Measurements from ENCODE around the gene FAM13A.
"Not testable (repeated sequence)": the region's sequence is repeated elsewhere in the genome, so short reads cannot be mapped to it uniquely, and the experiment has no call there.

Gene FAM13A

GRCh38 chr4:88866862-88867550 lies 190.0 kb downstream of the FAM13A start:
- H3K27me3 ChIP-seq (ENCODE audit: control insufficient read depth in 2 of 2, insufficient read depth in 2 of 2, low read length in 2 of 2): no peaks in the 10 kb centered on the region
- no peak overlapping the region for H3K4me3 ChIP-seq (ENCODE audit: low read length in 2 of 2)

GRCh38 chr4:88865466-88865865 lies 191.5 kb downstream of the FAM13A start:
- no peaks in the 10 kb centered on the region for H3K27me3 ChIP-seq (ENCODE audit: control insufficient read depth in 2 of 2, insufficient read depth in 2 of 2, low read length in 2 of 2)
- H3K9ac ChIP-seq (ENCODE audit: low read depth in 1 of 2, low read length in 2 of 2): no peak overlapping the region
- no peak overlapping the region for H3K4me3 ChIP-seq (ENCODE audit: low read length in 2 of 2)
- H3K27ac ChIP-seq (ENCODE audit: low read depth in 2 of 2, low read length in 2 of 2): no peak overlapping the region
- H3K9me3 ChIP-seq (ENCODE audit: control insufficient read depth in 2 of 2, low read length in 2 of 2): no peaks in the 10 kb centered on the region
- H3K36me3 ChIP-seq (ENCODE audit: control insufficient read depth in 2 of 2, insufficient read depth in 2 of 2, low read length in 2 of 2): no peaks in the 10 kb centered on the region
- peaks cover 4 to 12% of the 10 kb centered on the region in 2 donors for H3K4me1 ChIP-seq (ENCODE audit: control insufficient read depth in 2 of 2, insufficient read depth in 2 of 2, low read length in 2 of 2)

More at GRCh38 chr4:88866862-88867550, 190.0 kb downstream of the FAM13A start:
- Histone ChIP-seq H3K27ac (ENCODE audit: low read depth in 2 of 2, low read length in 2 of 2) (no peak overlapping the region), H3K9me3 (ENCODE audit: control insufficient read depth in 2 of 2, low read length in 2 of 2) (no peaks in the 10 kb centered on the region), H3K36me3 (ENCODE audit: control insufficient read depth in 2 of 2, insufficient read depth in 2 of 2, low read length in 2 of 2) (no peaks in the 10 kb centered on the region), H3K9ac (ENCODE audit: low read depth in 1 of 2, low read length in 2 of 2) (no peak overlapping the region), H3K4me1 (ENCODE audit: control insufficient read depth in 2 of 2, insufficient read depth in 2 of 2, low read length in 2 of 2) (peaks cover 4 to 12% of the 10 kb centered on the region in 2 donors)

GRCh38 chr4:88865046-88865445 lies 191.9 kb downstream of the FAM13A start:
- no peak overlapping the region for H3K9ac ChIP-seq (ENCODE audit: low read depth in 1 of 2, low read length in 2 of 2)
- H3K4me3 ChIP-seq (ENCODE audit: low read length in 2 of 2): no peak overlapping the region
- H3K4me1 ChIP-seq (ENCODE audit: control insufficient read depth in 2 of 2, insufficient read depth in 2 of 2, low read length in 2 of 2): peaks cover 4 to 12% of the 10 kb centered on the region in 2 donors
- H3K27me3 ChIP-seq (ENCODE audit: control insufficient read depth in 2 of 2, insufficient read depth in 2 of 2, low read length in 2 of 2): no peaks in the 10 kb centered on the region
- H3K36me3 ChIP-seq (ENCODE audit: control insufficient read depth in 2 of 2, insufficient read depth in 2 of 2, low read length in 2 of 2): no peaks in the 10 kb centered on the region
- no peak overlapping the region for H3K27ac ChIP-seq (ENCODE audit: low read depth in 2 of 2, low read length in 2 of 2)
- H3K9me3 ChIP-seq (ENCODE audit: control insufficient read depth in 2 of 2, low read length in 2 of 2): no peaks in the 10 kb centered on the region

- Histone ChIP-seq H3K36me3 (ENCODE audit: control insufficient read depth in 2 of 2, insufficient read depth in 2 of 2, low read length in 2 of 2) (no peaks in the 10 kb centered on the region), H3K9ac (ENCODE audit: low read depth in 1 of 2, low read length in 2 of 2) (no peak overlapping the region), H3K4me1 (ENCODE audit: control insufficient read depth in 2 of 2, insufficient read depth in 2 of 2, low read length in 2 of 2) (no peaks in the 10 kb centered on the region), H3K27me3 (ENCODE audit: control insufficient read depth in 2 of 2, insufficient read depth in 2 of 2, low read length in 2 of 2) (no peaks in the 10 kb centered on the region), H3K4me3 (ENCODE audit: low read length in 2 of 2) (no peak overlapping the region), H3K9me3 (ENCODE audit: control insufficient read depth in 2 of 2, low read length in 2 of 2) (no peaks in the 10 kb centered on the region), H3K27ac (ENCODE audit: low read depth in 2 of 2, low read length in 2 of 2) (no peak overlapping the region)
These were observed 196.4 kb downstream of the FAM13A start for GRCh38 chr4:88860586-88860985.

- H3K4me3 ChIP-seq (ENCODE audit: low read length in 2 of 2): no peak overlapping the region
- no peaks in the 10 kb centered on the region for H3K36me3 ChIP-seq (ENCODE audit: control insufficient read depth in 2 of 2, insufficient read depth in 2 of 2, low read length in 2 of 2)
- H3K9me3 ChIP-seq (ENCODE audit: control insufficient read depth in 2 of 2, low read length in 2 of 2): no peaks in the 10 kb centered on the region
- H3K4me1 ChIP-seq (ENCODE audit: control insufficient read depth in 2 of 2, insufficient read depth in 2 of 2, low read length in 2 of 2): no peaks in the 10 kb centered on the region
- H3K9ac ChIP-seq (ENCODE audit: low read depth in 1 of 2, low read length in 2 of 2): no peak overlapping the region
- peak overlapping the region; percentile 3 to 49 for H3K27ac ChIP-seq (ENCODE audit: low read depth in 2 of 2, low read length in 2 of 2)
- no peaks in the 10 kb centered on the region for H3K27me3 ChIP-seq (ENCODE audit: control insufficient read depth in 2 of 2, insufficient read depth in 2 of 2, low read length in 2 of 2)
These were observed 197.7 kb downstream of the FAM13A start for GRCh38 chr4:88859191-88859812.

GRCh38 chr4:88858752-88859151 lies 198.2 kb downstream of the FAM13A start:
- H3K9me3 ChIP-seq (ENCODE audit: control insufficient read depth in 2 of 2, low read length in 2 of 2): no peaks in the 10 kb centered on the region
- no peak overlapping the region for H3K27ac ChIP-seq (ENCODE audit: low read depth in 2 of 2, low read length in 2 of 2)
- no peak overlapping the region for H3K4me3 ChIP-seq (ENCODE audit: low read length in 2 of 2)
- no peaks in the 10 kb centered on the region for H3K4me1 ChIP-seq (ENCODE audit: control insufficient read depth in 2 of 2, insufficient read depth in 2 of 2, low read length in 2 of 2)
- H3K36me3 ChIP-seq (ENCODE audit: control insufficient read depth in 2 of 2, insufficient read depth in 2 of 2, low read length in 2 of 2): no peaks in the 10 kb centered on the region
- no peak overlapping the region for H3K9ac ChIP-seq (ENCODE audit: low read depth in 1 of 2, low read length in 2 of 2)
- no peaks in the 10 kb centered on the region for H3K27me3 ChIP-seq (ENCODE audit: control insufficient read depth in 2 of 2, insufficient read depth in 2 of 2, low read length in 2 of 2)

GRCh38 chr4:88857588-88857987 lies 199.4 kb downstream of the FAM13A start:
- H3K27me3 ChIP-seq (ENCODE audit: control insufficient read depth in 2 of 2, insufficient read depth in 2 of 2, low read length in 2 of 2): no peaks in the 10 kb centered on the region
- no peaks in the 10 kb centered on the region for H3K36me3 ChIP-seq (ENCODE audit: control insufficient read depth in 2 of 2, insufficient read depth in 2 of 2, low read length in 2 of 2)
- H3K4me3 ChIP-seq (ENCODE audit: low read length in 2 of 2): no peak overlapping the region
- H3K27ac ChIP-seq (ENCODE audit: low read depth in 2 of 2, low read length in 2 of 2): no peak overlapping the region
- H3K4me1 ChIP-seq (ENCODE audit: control insufficient read depth in 2 of 2, insufficient read depth in 2 of 2, low read length in 2 of 2): no peaks in the 10 kb centered on the region
- H3K9me3 ChIP-seq (ENCODE audit: control insufficient read depth in 2 of 2, low read length in 2 of 2): no peaks in the 10 kb centered on the region
- H3K9ac ChIP-seq (ENCODE audit: low read depth in 1 of 2, low read length in 2 of 2): no peak overlapping the region

- Histone ChIP-seq H3K4me3 (ENCODE audit: low read length in 2 of 2) (no peak overlapping the region), H3K9me3 (ENCODE audit: control insufficient read depth in 2 of 2, low read length in 2 of 2) (no peaks in the 10 kb centered on the region)
These were observed 202.5 kb downstream of the FAM13A start for GRCh38 chr4:88854481-88854880.

GRCh38 chr4:88853583-88853982 lies 203.4 kb downstream of the FAM13A start:
- H3K27me3 ChIP-seq (ENCODE audit: control insufficient read depth in 2 of 2, insufficient read depth in 2 of 2, low read length in 2 of 2); H3K9me3 ChIP-seq (ENCODE audit: control insufficient read depth in 2 of 2, low read length in 2 of 2): not testable (repeated sequence)

More at GRCh38 chr4:88854481-88854880, 202.5 kb downstream of the FAM13A start:
- Histone ChIP-seq H3K27ac (ENCODE audit: low read depth in 2 of 2, low read length in 2 of 2) (no peak overlapping the region), H3K4me1 (ENCODE audit: control insufficient read depth in 2 of 2, insufficient read depth in 2 of 2, low read length in 2 of 2) (no peaks in the 10 kb centered on the region), H3K9ac (ENCODE audit: low read depth in 1 of 2, low read length in 2 of 2) (no peak overlapping the region), H3K36me3 (ENCODE audit: control insufficient read depth in 2 of 2, insufficient read depth in 2 of 2, low read length in 2 of 2) (no peaks in the 10 kb centered on the region), H3K27me3 (ENCODE audit: control insufficient read depth in 2 of 2, insufficient read depth in 2 of 2, low read length in 2 of 2) (no peaks in the 10 kb centered on the region)

GRCh38 chr4:88846206-88846790 lies 210.7 kb downstream of the FAM13A start:
- Histone ChIP-seq H3K4me3 (ENCODE audit: low read length in 2 of 2) (no peak overlapping the region), H3K9me3 (ENCODE audit: control insufficient read depth in 2 of 2, low read length in 2 of 2) (no peaks in the 10 kb centered on the region), H3K27ac (ENCODE audit: low read depth in 2 of 2, low read length in 2 of 2) (no peak overlapping the region), H3K27me3 (ENCODE audit: control insufficient read depth in 2 of 2, insufficient read depth in 2 of 2, low read length in 2 of 2) (no peaks in the 10 kb centered on the region), H3K9ac (ENCODE audit: low read depth in 1 of 2, low read length in 2 of 2) (no peak overlapping the region), H3K36me3 (ENCODE audit: control insufficient read depth in 2 of 2, insufficient read depth in 2 of 2, low read length in 2 of 2) (no peaks in the 10 kb centered on the region), H3K4me1 (ENCODE audit: control insufficient read depth in 2 of 2, insufficient read depth in 2 of 2, low read length in 2 of 2) (peaks cover 5 to 16% of the 10 kb centered on the region in 2 donors)

More at GRCh38 chr4:88853583-88853982, 203.4 kb downstream of the FAM13A start:
- H3K9ac ChIP-seq (ENCODE audit: low read depth in 1 of 2, low read length in 2 of 2); H3K27ac ChIP-seq (ENCODE audit: low read depth in 2 of 2, low read length in 2 of 2); H3K36me3 ChIP-seq (ENCODE audit: control insufficient read depth in 2 of 2, insufficient read depth in 2 of 2, low read length in 2 of 2); H3K4me1 ChIP-seq (ENCODE audit: control insufficient read depth in 2 of 2, insufficient read depth in 2 of 2, low read length in 2 of 2); H3K4me3 ChIP-seq (ENCODE audit: low read length in 2 of 2): not testable (repeated sequence)

Data from mucosa of rectum (tissue), 2 donors.